DOHH2 (cell line): ENCODE results near the gene NPAS3.

Experiments
- H3F3A ChIP-seq: fragments of 200-600 bp; sonication (generic), shearing (Covaris generic); 2 replicates; pipeline ENCODE4 v1.6.0; 2016; ENCODE audit warnings: antibody characterized with exemption, mild to moderate bottlenecking; ENCODE audit not compliant: control insufficient read depth, insufficient read depth
- H3K27ac ChIP-seq: fragments of 200-600 bp; sonication (generic); 2 replicates; pipeline ENCODE4 v1.5.1; 2014; ENCODE audit warnings: low read depth, mild to moderate bottlenecking, low read length, moderate library complexity
- H3K27me3 ChIP-seq: fragments of 200-600 bp; sonication (generic); 2 replicates; pipeline ENCODE4 v1.6.1; 2014; ENCODE audit warnings: mild to moderate bottlenecking, low read length, mixed read lengths; ENCODE audit not compliant: control insufficient read depth
- H3K36me3 ChIP-seq: fragments of 200-600 bp; sonication (generic); 2 replicates; pipeline ENCODE4 v1.6.1; 2014; ENCODE audit warnings: mild to moderate bottlenecking, low read length, moderate library complexity, mixed read lengths; ENCODE audit not compliant: control insufficient read depth
- H3K4me1 ChIP-seq: fragments of 200-600 bp; sonication (generic); 2 replicates; pipeline ENCODE4 v1.6.1; 2014; ENCODE audit warnings: mild to moderate bottlenecking, low read length, mixed read lengths; ENCODE audit not compliant: control insufficient read depth
- H3K4me2 ChIP-seq: fragments of 200-600 bp; sonication (generic); 2 replicates; pipeline ENCODE4 v1.6.0; 2014; ENCODE audit warnings: mild to moderate bottlenecking, low read length, moderate library complexity
- H3K4me3 ChIP-seq: fragments of 200-600 bp; sonication (generic); 2 replicates; pipeline ENCODE4 v1.5.1; 2014; ENCODE audit warnings: mild to moderate bottlenecking, low read length, mixed read lengths
- H3K79me2 ChIP-seq: fragments of 200-600 bp; sonication (generic); 2 replicates; pipeline ENCODE4 v1.6.1; 2014; ENCODE audit warnings: mild to moderate bottlenecking, low read length, mixed read lengths; ENCODE audit not compliant: control insufficient read depth
- H3K9me2 ChIP-seq: fragments of 200-600 bp; sonication (generic); replicated peaks from 2 replicates; pipeline ENCODE4 v1.6.1; 2014; ENCODE audit warnings: mild to moderate bottlenecking, low read length, mixed read lengths; ENCODE audit not compliant: control insufficient read depth
- H3K9me3 ChIP-seq: fragments of 200-600 bp; sonication (generic); 2 replicates; pipeline ENCODE4 v1.6.1; 2014; ENCODE audit warnings: antibody characterized with exemption, low read length, mixed read lengths; ENCODE audit not compliant: control insufficient read depth, insufficient read depth
- H4K20me1 ChIP-seq: fragments of 200-600 bp; sonication (generic); 2 replicates; pipeline ENCODE4 v1.6.0; 2014; ENCODE audit warnings: low read depth, mild to moderate bottlenecking, antibody characterized with exemption, low read length, moderate library complexity; ENCODE audit not compliant: control insufficient read depth, insufficient read depth
- CTCF ChIP-seq: fragments of 200-600 bp; sonication (generic); IDR thresholded peaks from one replicate; pipeline ENCODE4 v1.5.1; 2014; ENCODE audit warnings: antibody characterized with exemption, mild to moderate bottlenecking, low read depth, low read length; ENCODE audit not compliant: poor library complexity, severe bottlenecking
- EZH2phosphoT487 ChIP-seq: fragments of 200-600 bp; sonication (generic); IDR thresholded peaks from 2 replicates; pipeline ENCODE4 v1.6.1; 2017; ENCODE audit warnings: borderline replicate concordance, mild to moderate bottlenecking, antibody characterized with exemption, low read length, moderate library complexity, mixed read lengths

The NPAS3 gene

GRCh38 chr14:33569821-33570687 lies 631.4 kb downstream of the NPAS3 start:
- Histone ChIP-seq H3K36me3 (no peaks in the 10 kb centered on the region), H3K9me3 (peaks cover 4% of the 10 kb centered on the region; the same call in 1 of the 2 replicates), H3K79me2 (no peaks in the 10 kb centered on the region), H3K27me3 (no peaks in the 10 kb centered on the region), H4K20me1 (no peaks in the 10 kb centered on the region), H3F3A (no peaks in the 10 kb centered on the region), H3K4me3 (no peak overlapping the region), H3K4me2 (no peak overlapping the region), H3K27ac (no peak overlapping the region), H3K4me1 (no peaks in the 10 kb centered on the region), H3K9me2 (no peaks in the 10 kb centered on the region)
- no peak for TF ChIP-seq CTCF
- no peak for TF ChIP-seq EZH2phosphoT487

GRCh38 chr14:33570694-33571310 lies 632.1 kb downstream of the NPAS3 start:
- no peak overlapping the region for H3K27ac ChIP-seq
- no peaks in the 10 kb centered on the region for H3K9me2 ChIP-seq
- H3K4me1 ChIP-seq: no peaks in the 10 kb centered on the region
- H3K27me3 ChIP-seq: no peaks in the 10 kb centered on the region
- TF ChIP-seq CTCF: no peak
- no peak for TF ChIP-seq EZH2phosphoT487
- H3K79me2 ChIP-seq: no peaks in the 10 kb centered on the region
- H3K9me3 ChIP-seq: peaks cover 4% of the 10 kb centered on the region; the same call in 1 of the 2 replicates
- no peaks in the 10 kb centered on the region for H3F3A ChIP-seq
- H4K20me1 ChIP-seq: no peaks in the 10 kb centered on the region
- no peak overlapping the region for H3K4me3 ChIP-seq
- H3K4me2 ChIP-seq: no peak overlapping the region
- H3K36me3 ChIP-seq: no peaks in the 10 kb centered on the region

- no peaks in the 10 kb centered on the region for H3K79me2 ChIP-seq
- H3K4me3 ChIP-seq: no peak overlapping the region
- H3K9me3 ChIP-seq: peaks cover 4% of the 10 kb centered on the region; the same call in 1 of the 2 replicates
- no peaks in the 10 kb centered on the region for H3K36me3 ChIP-seq
- no peaks in the 10 kb centered on the region for H3K9me2 ChIP-seq
- H3F3A ChIP-seq: no peaks in the 10 kb centered on the region
- no peak overlapping the region for H3K27ac ChIP-seq
- TF ChIP-seq CTCF (no peak), EZH2phosphoT487 (no peak)
- H4K20me1 ChIP-seq: no peaks in the 10 kb centered on the region
- no peak overlapping the region for H3K4me2 ChIP-seq
- H3K4me1 ChIP-seq: no peaks in the 10 kb centered on the region
- H3K27me3 ChIP-seq: no peaks in the 10 kb centered on the region
Observed at GRCh38 chr14:33573301-33573880, 634.7 kb downstream of the NPAS3 start.
